SK-N-SH treated with all-trans-retinoic acid at 6 μM for 48 hours (cell line): ENCODE data around the gene TMEM87A.

Experiments
- ATAC-seq: fragments of 200-7000 bp; cut with Tn5 transposase; 3 replicates; pipeline ENCODE4 v1.9.1; 2020; ENCODE audit warnings: mild to moderate bottlenecking, moderate library complexity
- ARNTL ChIP-seq: fragments of 450-650 bp; formaldehyde crosslinking; IDR thresholded peaks from 2 replicates; pipeline ENCODE4 v1.5.0; 2020; ENCODE audit warnings: low read depth, mild to moderate bottlenecking, moderate library complexity, borderline replicate concordance
- BACH2 ChIP-seq: fragments of 250-450 bp; sonication (Bioruptor Pico); IDR thresholded peaks from 2 replicates; pipeline ENCODE4 v1.9.0; 2021; ENCODE audit warnings: mild to moderate bottlenecking, borderline replicate concordance
- CREB5 ChIP-seq: fragments of 250-450 bp; sonication (Bioruptor Pico); IDR thresholded peaks from 2 replicates; pipeline ENCODE4 v1.5.1; 2020; ENCODE audit warnings: low read depth, mild to moderate bottlenecking, moderate library complexity
- CSDC2 ChIP-seq: fragments of 250-450 bp; sonication (Bioruptor Pico); IDR thresholded peaks from 2 replicates; pipeline ENCODE4 v1.5.0; 2020; ENCODE audit warnings: mild to moderate bottlenecking, moderate library complexity
- CSRNP3 ChIP-seq: fragments of 250-450 bp; sonication (Bioruptor Pico); IDR thresholded peaks from 2 replicates; pipeline ENCODE4 v1.5.1; 2021; ENCODE audit warnings: mild to moderate bottlenecking, moderate library complexity
- ESRRG ChIP-seq: fragments of 250-450 bp; sonication (Bioruptor Pico); IDR thresholded peaks from 2 replicates; pipeline ENCODE4 v1.6.1; 2021; ENCODE audit warnings: mild to moderate bottlenecking
- ISL1 ChIP-seq: fragments of 250-450 bp; sonication (Bioruptor Pico); IDR thresholded peaks from 2 replicates; pipeline ENCODE4 v2.1.2; 2022; ENCODE audit warnings: mild to moderate bottlenecking, moderate library complexity
- OSR1 ChIP-seq: fragments of 250-450 bp; sonication (Bioruptor Pico); IDR thresholded peaks from 2 replicates; pipeline ENCODE4 v1.8.0; 2022; ENCODE audit warnings: moderate library complexity, mild to moderate bottlenecking, inconsistent platforms
- PATZ1 ChIP-seq: fragments of 250-450 bp; sonication (Bioruptor Pico); IDR thresholded peaks from 2 replicates; pipeline ENCODE4 v1.8.0; 2020; ENCODE audit warnings: mild to moderate bottlenecking, moderate library complexity, borderline replicate concordance
- PPARA ChIP-seq: fragments of 250-450 bp; sonication (Bioruptor Pico); IDR thresholded peaks from 2 replicates; pipeline ENCODE4 v1.5.0; 2020; ENCODE audit warnings: mild to moderate bottlenecking, borderline replicate concordance
- RARB ChIP-seq: fragments of 250-450 bp; sonication (Bioruptor Pico); IDR thresholded peaks from 2 replicates; pipeline ENCODE4 v1.8.0; 2021; ENCODE audit warnings: mild to moderate bottlenecking, moderate library complexity
- SNAI2 ChIP-seq: fragments of 250-450 bp; sonication (Bioruptor Pico); IDR thresholded peaks from 2 replicates; pipeline ENCODE4 v1.5.0; 2020; ENCODE audit warnings: mild to moderate bottlenecking, moderate library complexity
- TSHZ2 ChIP-seq: fragments of 250-450 bp; sonication (Bioruptor Pico); IDR thresholded peaks from 2 replicates; pipeline ENCODE4 v1.5.0; 2020; ENCODE audit warnings: mild to moderate bottlenecking, moderate library complexity
- ZC3H10 ChIP-seq: fragments of 250-450 bp; sonication (Bioruptor Pico); IDR thresholded peaks from 2 replicates; pipeline ENCODE4 v1.5.1; 2021; ENCODE audit warnings: mild to moderate bottlenecking, moderate library complexity
- ZFP3 ChIP-seq: fragments of 250-450 bp; sonication (Bioruptor Pico); IDR thresholded peaks from 2 replicates; pipeline ENCODE4 v1.5.0; 2020; ENCODE audit warnings: mild to moderate bottlenecking, moderate library complexity
- ZFP30 ChIP-seq: fragments of 450-650 bp; formaldehyde crosslinking; IDR thresholded peaks from 2 replicates; pipeline ENCODE4 v1.5.0; 2022; ENCODE audit warnings: mild to moderate bottlenecking, moderate library complexity
- ZNF565 ChIP-seq: fragments of 450-650 bp; formaldehyde crosslinking; conservative IDR thresholded peaks from 2 replicates; pipeline ENCODE4 v1.5.0; 2020; ENCODE audit warnings: low read depth, mild to moderate bottlenecking, moderate library complexity
- ZNF70 ChIP-seq: fragments of 450-650 bp; formaldehyde crosslinking; IDR thresholded peaks from 2 replicates; pipeline ENCODE4 v1.5.0; 2020; ENCODE audit warnings: mild to moderate bottlenecking, moderate library complexity

TMEM87A gene

DNA sequence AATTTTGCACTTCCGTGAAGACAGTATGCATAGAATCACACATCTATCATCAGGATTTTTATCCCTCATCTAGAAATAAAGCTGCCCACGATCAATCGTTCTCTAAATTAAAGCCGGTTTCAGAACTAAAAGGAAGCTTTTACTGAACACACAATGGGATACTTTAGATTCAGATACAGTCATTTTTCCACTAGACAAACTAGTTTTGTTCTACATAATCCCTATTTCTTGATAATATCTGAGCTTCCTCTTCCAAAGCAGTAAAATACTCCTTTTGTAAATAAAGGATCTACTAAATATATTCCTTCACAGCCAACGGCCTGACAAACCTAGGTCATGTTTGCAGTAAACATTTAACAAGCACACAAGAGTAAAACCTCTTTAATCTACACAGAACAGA is 2.2 kb downstream of the TMEM87A start (continued):
- TF ChIP-seq ZFP30 (CRISPR knock-in tag) = no peak
- TF ChIP-seq, all 23 proteins: peak for 0

DNA sequence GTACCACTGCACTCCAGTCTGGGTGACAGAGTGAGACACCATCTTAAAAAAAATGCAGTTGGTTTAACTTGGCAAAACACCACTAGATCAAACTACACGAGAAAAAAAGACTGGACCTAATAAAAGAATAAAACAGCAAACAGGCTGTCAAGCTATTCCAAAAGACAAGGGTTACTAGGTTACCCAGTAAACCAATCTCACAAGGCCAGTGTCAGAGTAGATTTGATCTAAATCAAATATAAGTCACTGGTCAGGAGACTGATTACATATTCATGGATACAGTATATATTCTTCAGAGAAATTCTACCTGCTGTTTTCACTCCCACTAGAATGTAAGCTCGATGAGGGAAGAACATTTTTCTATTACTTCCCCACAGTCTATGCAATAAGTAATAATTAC is 2.7 kb downstream of the TMEM87A start:
- TF ChIP-seq PATZ1 (no peak), RARB (CRISPR knock-in tag) (no peak), SNAI2 (CRISPR knock-in tag) (no peak), CSRNP3 (CRISPR knock-in tag) (no peak), TSHZ2 (no peak), PPARA (CRISPR knock-in tag) (no peak), OSR1 (no peak), ZFP3 (CRISPR knock-in tag) (no peak), CREB5 (CRISPR knock-in tag) (no peak), ZNF565 (no peak), ESRRG (CRISPR knock-in tag) (no peak), CSDC2 (CRISPR knock-in tag) (no peak), ZC3H10 (CRISPR knock-in tag) (no peak)

DNA sequence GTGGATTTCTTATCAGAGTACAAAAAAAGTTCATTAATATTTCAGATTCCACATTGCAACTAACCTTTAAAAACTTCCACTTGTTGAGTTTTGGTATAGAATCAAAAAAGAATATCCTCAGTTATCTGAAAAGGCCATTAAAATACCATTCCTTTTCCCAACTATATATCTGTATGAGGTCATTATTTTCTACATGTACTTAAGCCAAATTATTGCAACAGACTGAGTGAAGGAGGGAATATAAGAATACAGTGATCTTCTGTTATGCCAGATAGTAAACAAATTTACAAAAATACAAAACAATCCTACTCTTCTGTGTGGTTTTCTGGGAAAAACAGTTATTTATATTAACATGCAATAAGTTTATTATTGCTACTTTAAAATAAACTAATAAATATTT is 5.9 kb downstream of the TMEM87A start:
- TF ChIP-seq ISL1 (CRISPR knock-in tag) (peak; percentile 35; the same call in 1 of the 2 replicates), OSR1 (no peak)
- TF ChIP-seq, all 23 proteins: peak for 1
- ATAC-seq = no peak

More for the DNA sequence above, 2.7 kb downstream of the TMEM87A start:
- no peak for ATAC-seq

- no peak for ATAC-seq
- TF ChIP-seq ZNF565 = no peak
- no peak for TF ChIP-seq ZC3H10 (CRISPR knock-in tag)
- no peak for TF ChIP-seq CREB5 (CRISPR knock-in tag)
- TF ChIP-seq PATZ1 = no peak
- no peak for TF ChIP-seq ESRRG (CRISPR knock-in tag)
- TF ChIP-seq CSDC2 (CRISPR knock-in tag) = no peak
- no peak for TF ChIP-seq ISL1 (CRISPR knock-in tag)
- no peak for TF ChIP-seq ZNF70 (CRISPR knock-in tag)
Measured at GRCh38 chr15:42264795-42265194, 8.4 kb downstream of the TMEM87A start.

GRCh38 chr15:42253300-42253699 is 19.9 kb downstream of the TMEM87A start:
- no peak for ATAC-seq
- TF ChIP-seq ZNF565 = no peak
- TF ChIP-seq TSHZ2 = no peak
- no peak for TF ChIP-seq ARNTL (CRISPR knock-in tag)
- no peak for TF ChIP-seq RARB (CRISPR knock-in tag)
- no peak for TF ChIP-seq ZNF70 (CRISPR knock-in tag)
- TF ChIP-seq PPARA (CRISPR knock-in tag) = no peak
- no peak for TF ChIP-seq ZFP30 (CRISPR knock-in tag)
- TF ChIP-seq CSRNP3 (CRISPR knock-in tag) = no peak
- no peak for TF ChIP-seq SNAI2 (CRISPR knock-in tag)
- no peak for TF ChIP-seq BACH2 (CRISPR knock-in tag)
